Caco-2 (cell line): ENCODE data around the gene ROPN1L. TPM values are rescaled to one million over a fixed set of nuclear protein-coding genes. Genes with fewer than 3 reads are reported as not detected.

Experiments
- BruUV-seq: library from RNA; stranded (reverse); fragments of 400-500 nt; replicated peaks from 2 replicates; lab custom pipeline; 2021; lab: Mats Ljungman, UMichigan
- CTCF ChIA-PET: fragments of 300-600 bp; sonication (Branson Sonifier 250); formaldehyde crosslinking; loops from one replicate; lab custom pipeline; 2022; ENCODE audit warnings: antibody characterized with exemption; lab: Charles Lee
- POLR2A ChIA-PET: fragments of 300-600 bp; sonication (Branson Sonifier 250); formaldehyde crosslinking; loops from one replicate; lab custom pipeline; 2022; ENCODE audit warnings: antibody characterized with exemption; lab: Charles Lee
- DNase-seq, 2 experiments: peaks; one replicate each; pipeline versions ENCODE4 v3.0.0 to v3.0.0-alpha.2; 2020 to 2022
- H3K27me3 ChIP-seq: replicated peaks from 2 replicates; pipeline ENCODE4 v1.6.0; 2011; ENCODE audit warnings: low read length; ENCODE audit not compliant: control insufficient read depth, insufficient read depth
- H3K36me3 ChIP-seq: 2 replicates; pipeline ENCODE4 v1.5.1; 2011; ENCODE audit warnings: low read length; ENCODE audit not compliant: control insufficient read depth, insufficient read depth
- H3K4me1 ChIP-seq: fragments of 250-450 bp; sonication (Bioruptor Pico); 2 replicates; pipeline ENCODE4 v1.5.1; 2020; ENCODE audit warnings: mild to moderate bottlenecking
- H3K4me3 ChIP-seq: 2 replicates; pipeline ENCODE4 v1.5.1; 2011; ENCODE audit warnings: low read depth, mild to moderate bottlenecking, control low read depth, low read length
- H3K9me3 ChIP-seq: fragments of 250-450 bp; sonication (Bioruptor Pico); 2 replicates; pipeline ENCODE4 v1.5.1; 2020; ENCODE audit warnings: mild to moderate bottlenecking, moderate library complexity
- H3K27ac Mint-ChIP-seq: one replicate; pipeline ENCODE4 v1.8.0; 2022; ENCODE audit warnings: mixed read lengths; ENCODE audit not compliant: unreplicated experiment
- H3K27me3 Mint-ChIP-seq: one replicate; pipeline ENCODE4 v1.8.0; 2022; ENCODE audit warnings: mixed read lengths; ENCODE audit not compliant: insufficient read depth, unreplicated experiment
- H3K36me3 Mint-ChIP-seq: one replicate; pipeline ENCODE4 v1.8.0; 2022; ENCODE audit warnings: mild to moderate bottlenecking, mixed read lengths; ENCODE audit not compliant: insufficient read depth, unreplicated experiment
- H3K4me1 Mint-ChIP-seq: one replicate; pipeline ENCODE4 v1.8.0; 2022; ENCODE audit warnings: low read depth, mixed read lengths; ENCODE audit not compliant: unreplicated experiment
- H3K4me3 Mint-ChIP-seq: one replicate; pipeline ENCODE4 v1.8.0; 2022; ENCODE audit warnings: mild to moderate bottlenecking, moderate library complexity, mixed read lengths; ENCODE audit not compliant: unreplicated experiment
- H3K9me3 Mint-ChIP-seq: one replicate; pipeline ENCODE4 v1.8.0; 2022; ENCODE audit warnings: mixed read lengths; ENCODE audit not compliant: unreplicated experiment
- CTCF ChIP-seq, 2 experiments: fragments of 200-600 bp in 1 of 2; IDR thresholded peaks; 1 replicate in 1 of 2; 2 replicates in 1 of 2; pipeline versions ENCODE4 v1.5.1 to v1.8.0; 2011 to 2022; ENCODE audit warnings: antibody characterized with exemption in 1 of 2, control low read depth in 1 of 2, inconsistent platforms in 1 of 2, low read depth in 1 of 2, low read length in 1 of 2, mild to moderate bottlenecking in 1 of 2, moderate library complexity in 1 of 2; ENCODE audit not compliant: insufficient read depth in 1 of 2, severe bottlenecking in 1 of 2, unreplicated experiment in 1 of 2
- intact Hi-C: fragments of 100-400 bp; cut with micrococcal nuclease; formaldehyde crosslinking; loops from one replicate; pipeline ENCODE4 v1.10.0; 2022; ENCODE audit not compliant: unreplicated experiment
- total RNA-seq: library from RNA; stranded (reverse); gene quantifications from 2 replicates; pipeline ENCODE4 v1.2.3, GENCODE V29; 2022

The ROPN1L gene
- total RNA-seq, 1 experiment from 2014 or later = 0.48 TPM

GRCh38 chr5:10461904-10462555, 20.4 kb downstream of the ROPN1L start:
- Mint-ChIP-seq H3K36me3 (no peaks in the 10 kb centered on the region), H3K27ac (peak overlapping the region; percentile 25), H3K9me3 (no peaks in the 10 kb centered on the region), H3K27me3 (no peaks in the 10 kb centered on the region), H3K4me1 (no peaks in the 10 kb centered on the region), H3K4me3 (no peak overlapping the region)
- intact Hi-C loops = no loop called here
- H3K9me3 ChIP-seq = no peaks in the 10 kb centered on the region
- CTCF ChIA-PET = no interaction called here
- H3K27me3 ChIP-seq = no peaks in the 10 kb centered on the region
- DNase-seq = peak in 1 of 2 experiments; percentile 43
- POLR2A ChIA-PET = interaction anchor here (0.5 kb wide), 1 partner anchor 24 kb away, joined by 3 read pairs; no protein-coding TSS in a partner anchor
- no peaks in the 10 kb centered on the region for H3K36me3 ChIP-seq
- no peaks in the 10 kb centered on the region for H3K4me1 ChIP-seq
- no peak overlapping the region for H3K4me3 ChIP-seq
- TF ChIP-seq CTCF (IDR thresholded peaks at IDR 0.05; ENCODE audit: insufficient read depth in 1 of 2, low read depth in 1 of 2, low read length in 1 of 2, severe bottlenecking in 1 of 2, unreplicated experiment in 1 of 2) = no peak
- no TSS peak for BruUV-seq

GRCh38 chr5:10463566-10463965, 21.9 kb downstream of the ROPN1L start:
- Histone ChIP-seq H3K9me3 (no peaks in the 10 kb centered on the region), H3K4me1 (no peaks in the 10 kb centered on the region; the same call in 1 of the 2 replicates), H3K36me3 (no peaks in the 10 kb centered on the region), H3K4me3 (no peak overlapping the region), H3K27me3 (no peaks in the 10 kb centered on the region)
- H3K9me3 Mint-ChIP-seq = no peaks in the 10 kb centered on the region
- CTCF ChIA-PET = no interaction called here
- H3K36me3 Mint-ChIP-seq = no peaks in the 10 kb centered on the region
- TF ChIP-seq CTCF (IDR thresholded peaks at IDR 0.05; ENCODE audit: insufficient read depth in 1 of 2, low read depth in 1 of 2, low read length in 1 of 2, severe bottlenecking in 1 of 2, unreplicated experiment in 1 of 2) = no peak
- H3K4me3 Mint-ChIP-seq = no peak overlapping the region
- intact Hi-C loops = no loop called here
- no peaks in the 10 kb centered on the region for H3K27me3 Mint-ChIP-seq
- peak overlapping the region; percentile 73 for H3K27ac Mint-ChIP-seq
- no peak for DNase-seq
- POLR2A ChIA-PET = no interaction called here
- no TSS peak for BruUV-seq
- H3K4me1 Mint-ChIP-seq = no peaks in the 10 kb centered on the region

- intact Hi-C loops = no loop called here
- H3K27me3 ChIP-seq = no peaks in the 10 kb centered on the region
- no TSS peak for BruUV-seq
- CTCF ChIA-PET = no interaction called here
- POLR2A ChIA-PET = no interaction called here
- no peaks in the 10 kb centered on the region for H3K36me3 ChIP-seq
- Mint-ChIP-seq H3K4me1 (no peaks in the 10 kb centered on the region), H3K9me3 (no peaks in the 10 kb centered on the region), H3K27ac (peak overlapping the region; percentile 73), H3K36me3 (no peaks in the 10 kb centered on the region), H3K4me3 (no peak overlapping the region), H3K27me3 (no peaks in the 10 kb centered on the region)
- DNase-seq = peak in 1 of 2 experiments; percentile 21
- TF ChIP-seq CTCF (IDR thresholded peaks at IDR 0.05; ENCODE audit: insufficient read depth in 1 of 2, low read depth in 1 of 2, low read length in 1 of 2, severe bottlenecking in 1 of 2, unreplicated experiment in 1 of 2) = no peak
- H3K9me3 ChIP-seq = no peaks in the 10 kb centered on the region
- H3K4me3 ChIP-seq = no peak overlapping the region
- no peaks in the 10 kb centered on the region; the same call in 1 of the 2 replicates for H3K4me1 ChIP-seq
Observed at GRCh38 chr5:10464173-10464572, 22.5 kb downstream of the ROPN1L start.
